Amygdala (tissue), 56 donors: ENCODE results near the gene SFTPB.
"Not testable (repeated sequence)": the region's sequence is repeated elsewhere in the genome, so short reads cannot be mapped to it uniquely, and the experiment has no call there.

ENCODE experiments used
- DNase-seq, 56 donors: peaks; one replicate each; lab custom pipeline; 2025; lab: John Stamatoyannopoulos, UW

SFTPB gene

GRCh38 chr2:85678794-85679672 lies 11.0 kb upstream of the SFTPB start:
- DNase-seq: peak in 48 of 56 donors; percentile 8 to 77 (median 46)

- DNase-seq: no peak
Measured at GRCh38 chr2:85678377-85678776, 10.4 kb upstream of the SFTPB start.

GRCh38 chr2:85675866-85676548 lies 8.0 kb upstream of the SFTPB start:
- no peak for DNase-seq

GRCh38 chr2:85675427-85675826 lies 7.4 kb upstream of the SFTPB start:
- DNase-seq: no peak

- no peak for DNase-seq
Measured at GRCh38 chr2:85674417-85674816, 6.4 kb upstream of the SFTPB start.

- DNase-seq: no peak
Measured at GRCh38 chr2:85673716-85674375, 5.8 kb upstream of the SFTPB start.

GRCh38 chr2:85672456-85672855 lies 4.5 kb upstream of the SFTPB start:
- DNase-seq: no peak

- not testable (repeated sequence) for DNase-seq
Measured at GRCh38 chr2:85670416-85670815, 2.4 kb upstream of the SFTPB start.

- no peak for DNase-seq
Measured at GRCh38 chr2:85669549-85669948, 1.6 kb upstream of the SFTPB start.

GRCh38 chr2:85668857-85669142 lies 801 bp upstream of the SFTPB start:
- no peak for DNase-seq

GRCh38 chr2:85667561-85668008 lies 414 bp downstream of the SFTPB start:
- DNase-seq: no peak

- peak in 10 of 56 donors; percentile 8 to 45 (median 21) for DNase-seq
Measured at GRCh38 chr2:85666435-85667316, 1.3 kb downstream of the SFTPB start.

- DNase-seq: no peak
Measured at GRCh38 chr2:85666016-85666415, 2.0 kb downstream of the SFTPB start.

GRCh38 chr2:85665264-85665937 lies 2.6 kb downstream of the SFTPB start:
- no peak for DNase-seq

- DNase-seq: no peak
Measured at GRCh38 chr2:85663594-85664565, 4.1 kb downstream of the SFTPB start.

GRCh38 chr2:85662899-85663593 lies 5.0 kb downstream of the SFTPB start:
- DNase-seq: no peak

GRCh38 chr2:85661139-85661858 lies 6.7 kb downstream of the SFTPB start:
- no peak for DNase-seq
